Lower leg skin (tissue), 3 donors: ENCODE results near the gene GNAS.

Experiments used
- POLR2A ChIP-seq, 2 donors: fragments of 450-650 bp; IDR thresholded peaks; one replicate each; pipeline ENCODE4 v1.6.1; 2016 to 2017; ENCODE audit warnings: antibody characterized with exemption in 2 of 2, mild to moderate bottlenecking in 1 of 2, moderate library complexity in 1 of 2
- TF ChIP-seq, protein P1 (sequence below), 3 donors: fragments of 450-650 bp; IDR thresholded peaks; one replicate each; pipeline ENCODE4 v1.5.1; 2016; ENCODE audit warnings: antibody characterized with exemption in 3 of 3, mild to moderate bottlenecking in 3 of 3, moderate library complexity in 2 of 3

DNA sequence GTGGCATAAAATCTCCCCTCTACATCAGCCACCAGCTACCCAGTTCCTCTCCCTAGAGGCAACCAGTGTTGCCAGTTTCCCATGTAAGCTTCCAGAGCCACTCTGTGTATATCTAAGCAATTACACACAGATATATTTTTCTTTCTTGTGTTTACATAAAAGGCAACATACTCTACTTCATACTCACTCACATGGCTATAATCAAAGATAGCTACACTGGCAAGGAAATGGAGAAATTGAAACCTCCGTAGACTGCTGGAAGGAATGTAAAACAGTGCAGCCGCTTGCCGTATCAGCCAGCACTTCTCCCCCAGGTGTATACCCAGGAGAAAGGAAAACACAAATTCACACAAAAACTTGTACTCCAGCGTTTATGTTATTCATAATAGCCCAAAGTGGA, 90.0 kb downstream of the GNAS start:
- TF ChIP-seq, protein P1, sequence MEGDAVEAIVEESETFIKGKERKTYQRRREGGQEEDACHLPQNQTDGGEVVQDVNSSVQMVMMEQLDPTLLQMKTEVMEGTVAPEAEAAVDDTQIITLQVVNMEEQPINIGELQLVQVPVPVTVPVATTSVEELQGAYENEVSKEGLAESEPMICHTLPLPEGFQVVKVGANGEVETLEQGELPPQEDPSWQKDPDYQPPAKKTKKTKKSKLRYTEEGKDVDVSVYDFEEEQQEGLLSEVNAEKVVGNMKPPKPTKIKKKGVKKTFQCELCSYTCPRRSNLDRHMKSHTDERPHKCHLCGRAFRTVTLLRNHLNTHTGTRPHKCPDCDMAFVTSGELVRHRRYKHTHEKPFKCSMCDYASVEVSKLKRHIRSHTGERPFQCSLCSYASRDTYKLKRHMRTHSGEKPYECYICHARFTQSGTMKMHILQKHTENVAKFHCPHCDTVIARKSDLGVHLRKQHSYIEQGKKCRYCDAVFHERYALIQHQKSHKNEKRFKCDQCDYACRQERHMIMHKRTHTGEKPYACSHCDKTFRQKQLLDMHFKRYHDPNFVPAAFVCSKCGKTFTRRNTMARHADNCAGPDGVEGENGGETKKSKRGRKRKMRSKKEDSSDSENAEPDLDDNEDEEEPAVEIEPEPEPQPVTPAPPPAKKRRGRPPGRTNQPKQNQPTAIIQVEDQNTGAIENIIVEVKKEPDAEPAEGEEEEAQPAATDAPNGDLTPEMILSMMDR (IDR thresholded peaks at IDR 0.05), result no peak
- TF ChIP-seq POLR2A (IDR thresholded peaks at IDR 0.05), result no peak
